AG08395 (cell line): ENCODE results near the gene NKAIN2.

Source experiments
- DNase-seq: peaks from one replicate; pipeline ENCODE4 v3.0.0; 2012; ENCODE audit warnings: mixed read lengths, low spot score

The NKAIN2 gene

DNA sequence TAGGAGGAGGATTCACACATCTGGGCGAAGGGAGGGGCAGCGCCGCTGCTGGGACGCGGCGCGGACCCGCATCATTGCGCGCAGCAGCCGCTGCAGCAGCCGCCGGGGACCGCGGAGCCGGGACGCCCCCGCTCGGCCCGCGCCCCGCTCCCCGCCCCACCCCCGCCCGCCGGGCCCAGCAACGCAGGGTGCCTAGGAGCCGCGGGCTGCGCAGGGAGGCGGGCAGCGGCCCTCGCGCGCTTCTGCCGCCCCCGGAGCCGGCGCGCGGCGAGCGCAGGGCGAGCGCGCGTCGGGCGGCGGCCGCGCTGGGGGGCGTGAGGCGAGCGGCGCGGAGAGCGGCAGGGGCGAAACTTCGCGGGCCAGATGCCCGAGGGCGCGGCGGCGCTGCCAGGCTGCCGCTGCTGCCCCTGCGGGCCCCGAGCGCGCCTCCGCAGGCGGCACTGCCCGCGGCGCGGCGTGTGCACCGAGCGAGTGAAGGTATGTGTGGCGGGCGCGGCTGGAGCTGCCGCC, at the start of gene NKAIN2:
Gene NKAIN2 (plus strand): TSS at position 362 of the 510 bp plus-strand sequence.
- DNase-seq = no peak

DNA sequence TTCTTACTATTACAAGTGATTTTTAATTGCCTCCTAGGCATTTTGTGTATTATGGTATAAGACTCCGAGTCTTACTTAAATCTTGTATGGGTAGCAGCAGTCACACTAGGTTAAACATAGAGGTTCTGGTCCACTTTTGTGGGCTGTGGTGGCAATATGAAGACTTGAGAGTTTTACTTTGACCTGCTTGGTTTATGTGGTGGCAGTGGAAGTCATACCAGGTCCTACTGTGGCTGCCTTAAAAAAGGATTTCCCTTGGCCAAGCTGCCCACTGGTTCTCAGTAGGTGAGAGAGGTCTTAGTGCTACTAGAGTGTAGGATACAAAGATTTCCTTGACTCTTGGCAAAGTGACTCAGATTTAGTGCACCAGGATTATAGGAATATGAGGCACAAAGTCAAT, 44.2 kb upstream of the NKAIN2 start:
- no peak for DNase-seq

- no peak for DNase-seq
Measured at GRCh38 chr6:123763904-123764303, 39.8 kb upstream of the NKAIN2 start.

GRCh38 chr6:123764722-123765121, 38.9 kb upstream of the NKAIN2 start:
- DNase-seq = no peak

DNA sequence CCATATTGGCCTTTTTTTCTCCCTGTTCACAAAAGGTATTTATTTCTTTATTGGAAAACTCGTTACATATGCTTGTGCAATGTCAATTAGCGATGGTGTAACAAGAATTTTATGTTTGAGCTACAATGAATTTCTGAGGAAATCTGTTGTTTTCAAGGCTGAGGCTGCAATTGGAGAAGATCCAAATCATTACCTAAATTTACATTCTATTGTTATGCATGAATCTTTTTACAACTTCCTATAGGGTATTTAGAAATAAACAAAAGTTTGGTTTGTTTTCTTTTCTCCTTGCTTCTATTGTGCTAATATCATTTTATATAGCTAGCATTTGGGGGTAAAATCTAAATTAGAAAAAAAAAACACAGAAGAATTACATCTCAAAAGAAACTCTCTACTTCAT, 34.7 kb upstream of the NKAIN2 start:
- no peak for DNase-seq

DNA sequence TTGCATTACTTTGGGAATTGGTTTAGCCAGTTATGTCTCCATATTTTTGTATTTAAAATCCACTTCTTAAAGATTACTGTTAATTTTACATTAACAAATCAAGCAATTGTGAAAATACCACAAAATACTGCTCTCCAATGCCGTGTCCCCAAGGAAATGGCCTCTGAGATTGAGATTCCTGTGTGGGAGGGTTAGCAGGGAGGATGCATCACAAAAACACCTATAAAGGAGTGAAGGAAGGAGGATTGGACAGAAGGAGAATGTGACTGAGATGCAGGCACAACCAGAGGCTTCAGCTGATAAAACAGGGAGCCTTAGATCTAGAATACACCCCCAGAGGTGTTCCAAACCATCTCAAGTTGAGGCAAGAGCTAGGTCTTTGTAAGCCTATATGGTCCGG, 34.2 kb upstream of the NKAIN2 start:
- no peak for DNase-seq

GRCh38 chr6:123770247-123770949, 33.3 kb upstream of the NKAIN2 start:
- no peak for DNase-seq

- DNase-seq = no peak
Measured at GRCh38 chr6:123771126-123771525, 32.5 kb upstream of the NKAIN2 start.

- no peak for DNase-seq
Measured at GRCh38 chr6:123777563-123777962, 26.1 kb upstream of the NKAIN2 start.

DNA sequence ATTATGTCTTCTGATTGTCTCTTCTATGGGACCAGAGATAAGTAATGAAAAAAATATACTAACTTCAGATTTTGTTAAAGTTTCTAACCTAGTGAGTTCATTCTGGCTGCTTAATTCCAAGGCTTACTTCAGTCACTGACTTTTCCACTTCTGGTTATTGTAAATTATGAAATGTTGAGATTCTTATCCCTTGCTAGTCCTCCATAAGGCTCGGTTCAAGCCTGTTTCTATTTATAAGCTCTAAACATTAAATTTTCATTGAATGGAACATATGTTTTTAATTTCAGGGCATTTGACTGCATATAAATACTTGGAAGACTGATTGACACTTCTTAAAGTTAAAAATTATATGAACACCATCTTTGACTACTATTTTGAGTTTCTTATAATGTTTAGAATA, 23.6 kb upstream of the NKAIN2 start:
- DNase-seq = no peak

DNA sequence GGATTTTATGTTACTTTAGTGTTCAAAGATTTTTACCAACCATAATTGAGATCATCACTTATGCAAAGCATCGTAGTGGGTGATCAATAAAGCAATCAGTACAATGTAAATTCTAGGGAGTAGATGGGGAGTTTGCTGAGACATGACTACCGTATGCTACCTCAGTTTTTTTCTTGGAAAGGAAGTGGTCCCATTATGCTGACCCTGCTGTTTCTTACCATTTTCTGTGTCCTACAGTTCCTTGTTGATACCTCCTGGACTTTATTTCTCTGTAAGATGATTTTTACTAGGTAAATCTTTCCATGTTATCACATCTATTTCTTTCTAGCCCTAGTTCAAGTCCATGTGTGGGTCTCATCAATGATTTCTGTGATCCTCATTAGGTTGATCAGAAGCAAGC, 19.3 kb upstream of the NKAIN2 start:
- DNase-seq = no peak

- no peak for DNase-seq
Measured at GRCh38 chr6:123785039-123785438, 18.6 kb upstream of the NKAIN2 start.

- DNase-seq = no peak
Measured at GRCh38 chr6:123788319-123788718, 15.3 kb upstream of the NKAIN2 start.

DNA sequence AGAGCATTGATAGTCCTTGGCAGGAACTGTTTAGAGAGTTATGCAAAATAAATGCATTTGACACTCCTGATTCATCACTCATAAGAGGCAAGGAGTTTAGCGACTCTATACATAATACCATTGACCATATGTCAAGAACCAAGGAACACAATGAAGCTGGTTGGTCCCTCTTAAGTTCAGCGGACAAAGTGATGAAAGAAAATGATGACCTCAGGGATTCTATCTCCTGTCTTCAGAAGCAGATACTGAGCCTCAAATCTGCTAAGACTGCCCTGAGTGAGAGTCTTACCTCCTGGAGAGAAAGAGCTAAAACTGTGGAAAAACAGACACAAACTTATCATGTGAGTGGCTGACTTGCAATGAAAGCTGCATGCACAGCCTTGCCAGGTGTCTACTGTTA, 9.5 kb upstream of the NKAIN2 start:
- DNase-seq = no peak

DNA sequence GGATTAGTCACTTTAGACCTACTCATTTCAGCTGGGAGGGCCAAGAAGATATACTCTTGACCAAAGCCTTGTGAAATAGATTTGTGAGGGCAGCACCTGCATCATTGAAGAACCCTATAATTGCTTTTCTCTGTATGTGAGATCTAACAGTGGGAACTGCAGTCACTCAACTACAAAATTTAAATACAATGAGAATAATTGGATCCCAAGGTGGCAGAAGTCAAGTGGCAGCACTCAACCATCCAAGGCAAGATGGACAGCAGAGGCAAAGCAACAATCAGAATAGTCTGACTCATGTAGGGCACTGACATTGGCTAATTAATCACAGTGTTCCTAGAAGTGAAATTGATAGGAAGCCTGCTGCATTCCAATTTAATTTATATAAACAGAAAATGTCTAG, 8.9 kb upstream of the NKAIN2 start:
- no peak for DNase-seq

DNA sequence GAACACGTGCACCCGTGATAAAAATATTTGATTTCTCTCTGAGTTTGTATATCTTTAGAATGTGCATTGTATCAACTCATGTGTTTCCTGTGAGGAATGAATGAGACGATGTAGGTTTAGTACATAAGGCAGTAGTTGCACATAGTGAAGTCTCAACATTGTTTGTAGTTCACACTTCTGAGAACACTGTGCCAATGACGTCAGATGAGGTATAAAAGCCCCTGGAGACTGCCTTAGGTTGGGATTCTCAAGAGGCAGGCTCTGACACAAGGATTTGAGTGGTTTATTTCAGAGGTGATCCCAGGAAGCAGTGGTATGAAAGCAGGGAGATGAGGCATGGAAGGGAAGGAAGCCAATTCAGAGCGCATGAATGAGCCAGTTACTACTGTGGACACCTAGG, 2.6 kb upstream of the NKAIN2 start:
- no peak for DNase-seq

DNA sequence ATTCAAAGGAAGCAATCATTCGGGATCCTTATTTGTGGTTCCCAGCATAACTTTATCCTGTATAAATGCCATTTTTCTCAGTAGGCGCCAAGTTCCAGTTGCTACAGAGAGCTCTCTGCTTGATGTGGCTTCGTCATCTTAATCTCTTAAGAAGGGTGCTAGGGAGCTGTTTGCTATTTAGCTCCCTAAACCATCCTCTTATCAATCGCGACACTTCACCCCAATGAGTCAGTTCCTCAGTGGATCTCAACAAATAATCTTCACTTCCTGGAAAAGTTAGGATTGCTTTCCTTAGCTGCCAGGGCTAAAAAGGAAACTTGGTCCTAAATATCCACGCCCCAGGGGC, 1.3 kb upstream of the NKAIN2 start:
- DNase-seq = no peak

GRCh38 chr6:123802697-123803503, 765 bp upstream of the NKAIN2 start:
- peak; percentile 81 for DNase-seq

- DNase-seq = no peak
Measured at GRCh38 chr6:123804014-123804786, 535 bp downstream of the NKAIN2 start.

- DNase-seq = no peak
Measured at GRCh38 chr6:123804787-123805540, 1.3 kb downstream of the NKAIN2 start.

- no peak for DNase-seq
Measured at GRCh38 chr6:123805921-123806320, 2.3 kb downstream of the NKAIN2 start.

DNA sequence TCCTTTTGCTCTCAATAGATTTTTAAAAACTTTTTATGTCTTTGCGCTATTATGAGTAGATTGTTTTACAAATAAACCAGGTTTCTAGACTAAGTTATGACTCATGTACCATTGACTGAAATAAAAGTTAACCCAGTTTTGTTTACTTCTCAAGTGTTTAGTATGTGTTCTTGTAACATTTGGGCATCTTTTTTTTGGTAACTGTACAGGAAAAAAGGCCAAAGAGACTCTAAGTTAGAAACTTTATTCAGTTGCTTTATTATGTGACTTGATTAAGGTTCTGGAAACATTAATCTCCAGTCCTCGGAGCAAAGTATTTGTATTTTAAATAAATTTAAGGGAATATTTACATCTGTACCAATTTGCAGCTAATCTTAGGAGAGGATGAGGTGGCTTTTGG, 2.9 kb downstream of the NKAIN2 start:
- DNase-seq = no peak
